Neural progenitor cell (in vitro differentiated cells): ENCODE data around the gene MPO. TPM values are rescaled to one million over a fixed set of nuclear protein-coding genes. Genes with fewer than 3 reads are reported as not detected.

Experiments used
- DNase-seq: peaks from one replicate; pipeline ENCODE4 v3.0.0-alpha.2; 2016; ENCODE audit warnings: low spot score
- H2AFZ ChIP-seq: fragments of 200-600 bp; sonication (generic); replicated peaks from 2 replicates; pipeline ENCODE4 v1.6.1; 2016; ENCODE audit warnings: antibody characterized with exemption
- H3F3A ChIP-seq: fragments of 200-600 bp; sonication (generic); 2 replicates; pipeline ENCODE4 v1.6.1; 2016; ENCODE audit warnings: antibody characterized with exemption, low read depth
- H3K27ac ChIP-seq: fragments of 200-600 bp; sonication (generic); 2 replicates; pipeline ENCODE4 v1.5.1; 2016; ENCODE audit warnings: mild to moderate bottlenecking
- H3K27me3 ChIP-seq: fragments of 200-600 bp; sonication (generic); 2 replicates; pipeline ENCODE4 v1.6.1; 2016; ENCODE audit warnings: mild to moderate bottlenecking, moderate library complexity
- H3K36me3 ChIP-seq: fragments of 200-600 bp; sonication (generic); 2 replicates; pipeline ENCODE4 v1.5.1; 2016
- H3K4me1 ChIP-seq: fragments of 200-600 bp; sonication (generic); 2 replicates; pipeline ENCODE4 v1.6.1; 2016; ENCODE audit warnings: mixed run types
- H3K4me2 ChIP-seq: fragments of 200-600 bp; sonication (generic); 2 replicates; pipeline ENCODE4 v1.6.1; 2016
- H3K4me3 ChIP-seq: fragments of 200-600 bp; sonication (generic); 2 replicates; pipeline ENCODE4 v1.5.1; 2016
- H3K79me2 ChIP-seq: fragments of 200-600 bp; sonication (generic); 2 replicates; pipeline ENCODE4 v1.6.1; 2016; ENCODE audit warnings: low read depth
- H3K9ac ChIP-seq: fragments of 200-600 bp; sonication (generic); 2 replicates; pipeline ENCODE4 v1.6.1; 2016
- H3K9me3 ChIP-seq: fragments of 200-600 bp; sonication (generic); 2 replicates; pipeline ENCODE4 v1.5.1; 2016; ENCODE audit warnings: low read depth
- H4K20me1 ChIP-seq: fragments of 200-600 bp; sonication (generic); 2 replicates; pipeline ENCODE4 v1.6.1; 2016; ENCODE audit warnings: low read depth
- H3K27ac Mint-ChIP-seq: 3 replicates; pipeline ENCODE4 v1.8.0; 2021; ENCODE audit warnings: mixed read lengths
- H3K27me3 Mint-ChIP-seq: 2 replicates; pipeline ENCODE4 v1.8.0; 2022; ENCODE audit warnings: low read depth, mild to moderate bottlenecking, inconsistent platforms, moderate library complexity, mixed read lengths; ENCODE audit not compliant: insufficient read depth
- H3K36me3 Mint-ChIP-seq: 3 replicates; pipeline ENCODE4 v1.8.0; 2021; ENCODE audit warnings: mixed read lengths
- H3K4me1 Mint-ChIP-seq: 3 replicates; pipeline ENCODE4 v1.8.0; 2021; ENCODE audit warnings: mixed read lengths
- H3K4me3 Mint-ChIP-seq: 3 replicates; pipeline ENCODE4 v1.8.0; 2021; ENCODE audit warnings: mild to moderate bottlenecking, moderate library complexity, mixed read lengths
- H3K9me3 Mint-ChIP-seq: 3 replicates; pipeline ENCODE4 v1.8.0; 2020; ENCODE audit warnings: mixed read lengths
- EZH2 ChIP-seq: fragments of 200-600 bp; sonication (generic); IDR thresholded peaks from 2 replicates; pipeline ENCODE4 v1.6.1; 2017; ENCODE audit warnings: antibody characterized with exemption, mild to moderate bottlenecking, moderate library complexity
- EZH2phosphoT487 ChIP-seq: fragments of 200-600 bp; sonication (generic); IDR thresholded peaks from 2 replicates; pipeline ENCODE4 v1.6.1; 2017; ENCODE audit warnings: antibody characterized with exemption
- total RNA-seq: library from RNA; depleted of rRNA; stranded (reverse); fragments of >200 nt; gene quantifications from 2 replicates; pipeline ENCODE4 v1.2.3, GENCODE V29; 2015; ENCODE audit warnings: low replicate concordance
- TF ChIP-seq, protein P1 (sequence below): fragments of 200-600 bp; sonication (generic); IDR thresholded peaks from 2 replicates; pipeline ENCODE4 v1.5.1; 2017; ENCODE audit warnings: antibody characterized with exemption, mild to moderate bottlenecking

MPO gene
- total RNA-seq, 1 donor from 2014 or later: not detected

DNA sequence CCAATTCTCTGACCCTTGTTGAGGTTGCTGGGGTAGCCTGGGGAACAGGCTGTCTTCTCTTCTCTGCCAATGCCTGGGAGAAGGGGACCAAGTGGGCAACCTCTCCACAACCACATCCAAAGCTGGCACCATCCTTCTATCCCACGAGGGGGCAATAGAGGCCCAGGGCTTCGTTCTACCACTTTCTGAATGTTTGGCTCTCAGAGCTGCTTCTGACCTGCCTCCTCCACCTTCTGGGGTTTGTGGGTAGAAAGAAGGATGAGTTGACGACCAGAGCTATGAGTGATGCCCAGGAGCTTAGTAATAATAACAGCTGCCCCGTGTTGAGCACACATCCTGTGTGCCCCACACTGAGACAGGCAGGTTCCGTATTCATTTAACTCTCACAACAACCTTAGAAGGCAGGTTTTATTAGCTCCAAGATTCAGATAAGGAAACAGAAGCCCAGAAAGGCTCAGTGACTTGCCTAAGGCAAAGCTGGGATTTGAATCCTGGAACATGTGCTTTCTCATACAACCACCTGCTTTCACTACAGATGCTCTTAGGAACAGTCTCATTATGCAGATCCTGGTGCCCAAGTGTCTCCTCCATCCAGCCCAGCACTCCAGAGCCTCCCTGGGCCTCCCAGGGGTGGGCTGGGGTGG is 36.8 kb upstream of the MPO start:
- peaks cover 22% of the 10 kb centered on the region for H3K27me3 Mint-ChIP-seq
- H3K36me3 ChIP-seq: no peaks in the 10 kb centered on the region

DNA sequence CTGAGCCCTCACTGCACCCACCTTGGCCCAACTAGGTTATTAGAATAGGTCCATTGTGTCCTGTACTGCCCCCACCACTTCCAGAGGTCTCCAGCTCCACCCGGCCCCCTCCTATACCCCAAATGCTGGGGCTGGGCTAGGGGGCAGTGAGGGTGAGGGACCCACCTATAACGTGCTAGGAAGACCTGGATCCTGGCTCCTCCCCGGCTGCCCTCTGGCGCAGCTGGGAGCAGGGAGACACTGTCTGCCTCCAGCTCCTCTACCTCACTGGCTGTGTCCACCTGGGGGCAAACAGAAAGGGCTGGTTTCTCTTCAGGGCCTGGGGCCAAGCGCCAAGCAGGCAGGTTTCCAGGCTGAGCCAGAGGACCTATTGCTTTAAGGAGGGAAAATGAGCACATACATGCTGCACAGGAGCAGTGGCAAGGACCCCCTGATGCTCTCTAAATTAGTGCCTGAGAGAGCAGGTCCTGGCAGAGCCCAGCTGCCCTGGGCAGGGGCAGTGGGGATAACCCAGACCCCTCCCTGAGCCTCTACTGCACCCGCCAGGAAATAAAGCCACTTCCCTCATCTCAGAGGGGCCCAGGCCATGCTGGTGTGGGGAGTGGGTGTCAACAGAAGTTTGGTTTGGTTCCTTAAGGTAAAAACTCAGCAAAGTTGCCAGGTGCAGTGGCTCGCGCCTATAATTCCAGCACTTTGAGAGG is 35.7 kb upstream of the MPO start:
- no peak overlapping the region for H3K4me2 ChIP-seq
- H3K36me3 Mint-ChIP-seq: peaks cover 5% of the 10 kb centered on the region
- H3K9ac ChIP-seq: no peak overlapping the region
- H3K4me3 ChIP-seq: no peak overlapping the region
- H3K9me3 Mint-ChIP-seq: no peaks in the 10 kb centered on the region
- no peak for DNase-seq
- no peaks in the 10 kb centered on the region for H3F3A ChIP-seq
- H3K9me3 ChIP-seq: no peaks in the 10 kb centered on the region
- no peaks in the 10 kb centered on the region for H3K4me1 ChIP-seq
- no peak overlapping the region for H2AFZ ChIP-seq
- H3K27me3 ChIP-seq: no peaks in the 10 kb centered on the region
- no peak overlapping the region for H3K27ac ChIP-seq
- H3K27ac Mint-ChIP-seq: no peak overlapping the region
- H3K79me2 ChIP-seq: no peaks in the 10 kb centered on the region
- H3K36me3 ChIP-seq: no peaks in the 10 kb centered on the region
- H3K4me1 Mint-ChIP-seq: peaks cover 29% of the 10 kb centered on the region
- peaks cover 22% of the 10 kb centered on the region for H3K27me3 Mint-ChIP-seq
- no peak overlapping the region for H3K4me3 Mint-ChIP-seq
- no peak for TF ChIP-seq EZH2
- H4K20me1 ChIP-seq: no peaks in the 10 kb centered on the region

More for the DNA sequence above, 36.8 kb upstream of the MPO start:
- Histone ChIP-seq H3K79me2 (no peaks in the 10 kb centered on the region), H3K4me1 (no peaks in the 10 kb centered on the region), H3K4me3 (no peak overlapping the region), H3K27ac (no peak overlapping the region), H3K9ac (no peak overlapping the region), H3F3A (no peaks in the 10 kb centered on the region), H3K27me3 (no peaks in the 10 kb centered on the region), H3K4me2 (no peak overlapping the region), H2AFZ (no peak overlapping the region), H4K20me1 (no peaks in the 10 kb centered on the region), H3K9me3 (no peaks in the 10 kb centered on the region)
- Mint-ChIP-seq H3K27ac (no peak overlapping the region), H3K4me3 (no peak overlapping the region), H3K4me1 (peaks cover 27% of the 10 kb centered on the region), H3K9me3 (no peaks in the 10 kb centered on the region), H3K36me3 (peaks cover 9% of the 10 kb centered on the region)
- peak; percentile 70 for DNase-seq
- TF ChIP-seq EZH2phosphoT487 (no peak), EZH2 (no peak)
- TF ChIP-seq, protein P1, sequence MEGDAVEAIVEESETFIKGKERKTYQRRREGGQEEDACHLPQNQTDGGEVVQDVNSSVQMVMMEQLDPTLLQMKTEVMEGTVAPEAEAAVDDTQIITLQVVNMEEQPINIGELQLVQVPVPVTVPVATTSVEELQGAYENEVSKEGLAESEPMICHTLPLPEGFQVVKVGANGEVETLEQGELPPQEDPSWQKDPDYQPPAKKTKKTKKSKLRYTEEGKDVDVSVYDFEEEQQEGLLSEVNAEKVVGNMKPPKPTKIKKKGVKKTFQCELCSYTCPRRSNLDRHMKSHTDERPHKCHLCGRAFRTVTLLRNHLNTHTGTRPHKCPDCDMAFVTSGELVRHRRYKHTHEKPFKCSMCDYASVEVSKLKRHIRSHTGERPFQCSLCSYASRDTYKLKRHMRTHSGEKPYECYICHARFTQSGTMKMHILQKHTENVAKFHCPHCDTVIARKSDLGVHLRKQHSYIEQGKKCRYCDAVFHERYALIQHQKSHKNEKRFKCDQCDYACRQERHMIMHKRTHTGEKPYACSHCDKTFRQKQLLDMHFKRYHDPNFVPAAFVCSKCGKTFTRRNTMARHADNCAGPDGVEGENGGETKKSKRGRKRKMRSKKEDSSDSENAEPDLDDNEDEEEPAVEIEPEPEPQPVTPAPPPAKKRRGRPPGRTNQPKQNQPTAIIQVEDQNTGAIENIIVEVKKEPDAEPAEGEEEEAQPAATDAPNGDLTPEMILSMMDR: peak; percentile 74

DNA sequence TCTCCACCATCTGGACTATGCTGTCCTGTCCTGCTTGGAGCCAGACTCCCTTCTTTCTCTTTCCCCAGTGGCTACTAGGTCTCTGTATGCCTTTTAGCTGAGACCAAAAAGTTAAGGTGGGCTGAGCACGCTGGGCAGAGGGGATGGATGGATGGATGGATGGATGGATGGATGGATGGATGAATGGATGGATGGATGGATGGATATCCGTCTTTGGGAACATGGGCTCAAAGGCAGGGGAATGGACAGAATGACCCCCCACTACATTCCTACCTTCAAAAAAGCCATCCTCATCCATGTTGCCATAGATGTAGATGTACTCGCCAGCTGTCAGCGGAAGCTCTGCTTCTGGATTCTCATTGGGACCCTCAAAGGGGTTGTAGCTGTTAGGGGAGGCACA is 35.0 kb upstream of the MPO start:
- no peaks in the 10 kb centered on the region for H3K9me3 Mint-ChIP-seq
- H3K9ac ChIP-seq: no peak overlapping the region
- H3F3A ChIP-seq: no peaks in the 10 kb centered on the region
- no peaks in the 10 kb centered on the region for H3K4me1 ChIP-seq
- no peak overlapping the region for H3K4me3 Mint-ChIP-seq
- H3K27ac Mint-ChIP-seq: no peak overlapping the region
- peaks cover 5% of the 10 kb centered on the region for H3K36me3 Mint-ChIP-seq
- no peaks in the 10 kb centered on the region for H3K36me3 ChIP-seq
- H3K9me3 ChIP-seq: no peaks in the 10 kb centered on the region
- no peaks in the 10 kb centered on the region for H4K20me1 ChIP-seq
- no peak overlapping the region for H3K4me3 ChIP-seq
- no peak for DNase-seq
- no peak overlapping the region for H3K4me2 ChIP-seq
- no peak overlapping the region for H3K27ac ChIP-seq
- H3K27me3 Mint-ChIP-seq: peaks cover 20% of the 10 kb centered on the region
- TF ChIP-seq EZH2phosphoT487 (no peak), EZH2 (no peak)
- TF ChIP-seq, protein P1: no peak
- H3K79me2 ChIP-seq: no peaks in the 10 kb centered on the region
- H3K27me3 ChIP-seq: no peaks in the 10 kb centered on the region
- H2AFZ ChIP-seq: no peak overlapping the region
- H3K4me1 Mint-ChIP-seq: peaks cover 29% of the 10 kb centered on the region

DNA sequence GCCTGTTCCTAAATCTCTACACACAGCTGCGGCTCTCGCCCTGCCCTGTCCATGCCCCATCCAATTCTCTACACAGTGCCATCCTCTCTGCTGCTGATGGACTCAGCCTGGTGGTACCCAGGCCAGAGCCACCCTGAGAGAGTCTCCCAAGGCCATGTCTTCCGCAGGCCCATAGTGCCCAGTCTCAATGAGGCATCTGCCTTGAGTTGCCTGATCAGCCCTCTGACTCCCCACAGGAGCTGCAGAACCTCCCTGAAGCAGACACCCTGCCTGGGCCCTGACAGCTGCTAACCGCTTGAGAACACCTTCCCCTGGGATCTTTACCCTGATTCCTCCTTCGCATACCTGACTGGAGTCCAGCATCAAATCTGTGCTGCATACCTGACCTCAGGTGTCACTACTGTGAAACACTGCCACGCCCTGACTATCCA is 34.6 kb upstream of the MPO start:
- H3K4me1 ChIP-seq: no peaks in the 10 kb centered on the region

More for the DNA sequence above, 34.6 kb upstream of the MPO start:
- TF ChIP-seq EZH2phosphoT487: no peak
- Histone ChIP-seq H3K4me3 (no peak overlapping the region), H3K4me2 (no peak overlapping the region), H3K9ac (no peak overlapping the region), H3K27me3 (no peaks in the 10 kb centered on the region), H3F3A (no peaks in the 10 kb centered on the region), H3K9me3 (no peaks in the 10 kb centered on the region), H3K27ac (no peak overlapping the region), H3K79me2 (no peaks in the 10 kb centered on the region), H4K20me1 (no peaks in the 10 kb centered on the region), H2AFZ (no peak overlapping the region), H3K36me3 (no peaks in the 10 kb centered on the region)
- peaks cover 17% of the 10 kb centered on the region for H3K27me3 Mint-ChIP-seq
- peaks cover 29% of the 10 kb centered on the region for H3K4me1 Mint-ChIP-seq
- peaks cover 5% of the 10 kb centered on the region for H3K36me3 Mint-ChIP-seq
- H3K4me3 Mint-ChIP-seq: peak overlapping the region; percentile 55
- H3K27ac Mint-ChIP-seq: no peak overlapping the region
- no peak for DNase-seq
- H3K9me3 Mint-ChIP-seq: no peaks in the 10 kb centered on the region
